Measurements from ENCODE around the gene CNTN2. TPM values are rescaled to one million over a fixed set of nuclear protein-coding genes. Genes with fewer than 3 reads are reported as not detected.

Gene CNTN2
- total and polyA plus RNA-seq, 8 donors: 0.09 to 0.44 (median 0.25) TPM; not detected in 1

- H3K4me1 ChIP-seq: no peaks in the 10 kb centered on the region
- no peaks in the 10 kb centered on the region for H3K9me3 ChIP-seq
- no peaks in the 10 kb centered on the region for H3K27me3 ChIP-seq
- FAIRE-seq (no peak), ATAC-seq (no peak), DNase-seq (peak in 1 of 6 donors; percentile 7)
- H3K36me3 ChIP-seq: no peaks in the 10 kb centered on the region
- no peak for TF ChIP-seq CTCF (IDR thresholded peaks at IDR 0.05)
- no peak overlapping the region for H3K27ac ChIP-seq
- H3K4me3 ChIP-seq: no peak overlapping the region
- intact Hi-C loops (cut with DNase I): loop anchor here in 2 of 3 donors (5.0 kb wide), 2 partner anchors 65 to 75 kb away; no protein-coding TSS in a partner anchor
- WGBS, 2 donors: 89 to 94% methylated on average over 6 of the region's 6 CpGs
Measured at GRCh38 chr1:205056956-205057568, 14.1 kb downstream of the CNTN2 start.

- no peaks in the 10 kb centered on the region for H3K27me3 ChIP-seq
- DNase-seq (peak in 1 of 6 donors; percentile 56), ATAC-seq (no peak), FAIRE-seq (no peak)
- intact Hi-C loops (cut with DNase I): loop anchor here in 2 of 3 donors (5.0 kb wide), 2 partner anchors 66 to 76 kb away; no protein-coding TSS in a partner anchor
- no peaks in the 10 kb centered on the region for H3K4me1 ChIP-seq
- no peaks in the 10 kb centered on the region for H3K9me3 ChIP-seq
- no peak overlapping the region for H3K4me3 ChIP-seq
- no peaks in the 10 kb centered on the region for H3K36me3 ChIP-seq
- WGBS, 2 donors: 80 to 87% methylated on average over 19 of the region's 19 CpGs
- no peak for TF ChIP-seq CTCF (IDR thresholded peaks at IDR 0.05)
- H3K27ac ChIP-seq: no peak overlapping the region
Measured at GRCh38 chr1:205057808-205058575, 15.0 kb downstream of the CNTN2 start.

GRCh38 chr1:205058853-205059252, 15.8 kb downstream of the CNTN2 start:
- intact Hi-C loops (cut with DNase I): loop anchor here in 2 of 3 donors (5.0 kb wide), 2 partner anchors 67 to 77 kb away; no protein-coding TSS in a partner anchor
- no peaks in the 10 kb centered on the region for H3K4me1 ChIP-seq
- no peak for FAIRE-seq

GRCh38 chr1:205059660-205060059, 16.6 kb downstream of the CNTN2 start:
- no peak for ATAC-seq

More at GRCh38 chr1:205058853-205059252, 15.8 kb downstream of the CNTN2 start:
- Histone ChIP-seq H3K27me3 (no peaks in the 10 kb centered on the region), H3K36me3 (no peaks in the 10 kb centered on the region), H3K9me3 (no peaks in the 10 kb centered on the region), H3K27ac (no peak overlapping the region), H3K4me3 (no peak overlapping the region)
- WGBS, 2 donors: 85 to 93% methylated on average over 12 of the region's 12 CpGs
- TF ChIP-seq CTCF (IDR thresholded peaks at IDR 0.05): no peak
- no peak for ATAC-seq
- DNase-seq: peak in 1 of 6 donors; percentile 33

More at GRCh38 chr1:205059660-205060059, 16.6 kb downstream of the CNTN2 start:
- no peaks in the 10 kb centered on the region for H3K4me1 ChIP-seq
- TF ChIP-seq CTCF (IDR thresholded peaks at IDR 0.05): no peak
- FAIRE-seq (no peak), DNase-seq (peak in 1 of 6 donors; percentile 23)
- 79 to 81% methylated on average over 6 of the region's 6 CpGs for WGBS, 2 donors
- no peak overlapping the region for H3K27ac ChIP-seq
- no peak overlapping the region for H3K4me3 ChIP-seq
- H3K27me3 ChIP-seq: no peaks in the 10 kb centered on the region
- H3K9me3 ChIP-seq: no peaks in the 10 kb centered on the region
- intact Hi-C loops (cut with DNase I): loop anchor here in 2 of 3 donors (5.0 kb wide), 2 partner anchors 67 to 77 kb away; no protein-coding TSS in a partner anchor
- no peaks in the 10 kb centered on the region for H3K36me3 ChIP-seq

All from pancreas (tissue), 10 donors.